ENCODE results near the gene COL5A1. TPM values are rescaled to one million over a fixed set of nuclear protein-coding genes. Genes with fewer than 3 reads are reported as not detected.

COL5A1 gene
- total and polyA plus RNA-seq, 2 donors from 2014 or later = 2.4 to 23.8 TPM

- no peak overlapping the region for H3K4me3 ChIP-seq (ENCODE audit: low read length in 3 of 3)
- DNase-seq (no peak), FAIRE-seq (no peak)
- intact Hi-C loops (cut with DNase I) = no loop called here
- no peak overlapping the region for H3K27ac ChIP-seq (ENCODE audit: low read depth in 2 of 2, low read length in 2 of 2)
- TF ChIP-seq CTCF (IDR thresholded peaks at IDR 0.05; ENCODE audit: borderline replicate concordance, extremely low read depth, insufficient read depth) = no peak
- H3K9me3 ChIP-seq (ENCODE audit: control insufficient read depth in 2 of 3, insufficient read depth in 1 of 3, low read length in 3 of 3) = no peaks in the 10 kb centered on the region
- H3K9ac ChIP-seq (ENCODE audit: low read length in 3 of 3) = no peak overlapping the region
- H3K27me3 ChIP-seq (ENCODE audit: control insufficient read depth, insufficient read depth, low read length) = no peaks in the 10 kb centered on the region
- H3K4me1 ChIP-seq (ENCODE audit: control insufficient read depth in 2 of 3, insufficient read depth in 2 of 3, low read depth in 1 of 3, low read length in 3 of 3) = no peaks in the 10 kb centered on the region
- no peaks in the 10 kb centered on the region for H3K36me3 ChIP-seq (ENCODE audit: control insufficient read depth in 2 of 3, insufficient read depth in 3 of 3, low read length in 3 of 3)
These were observed 194.4 kb downstream of the COL5A1 start for GRCh38 chr9:134835987-134836386.

DNA sequence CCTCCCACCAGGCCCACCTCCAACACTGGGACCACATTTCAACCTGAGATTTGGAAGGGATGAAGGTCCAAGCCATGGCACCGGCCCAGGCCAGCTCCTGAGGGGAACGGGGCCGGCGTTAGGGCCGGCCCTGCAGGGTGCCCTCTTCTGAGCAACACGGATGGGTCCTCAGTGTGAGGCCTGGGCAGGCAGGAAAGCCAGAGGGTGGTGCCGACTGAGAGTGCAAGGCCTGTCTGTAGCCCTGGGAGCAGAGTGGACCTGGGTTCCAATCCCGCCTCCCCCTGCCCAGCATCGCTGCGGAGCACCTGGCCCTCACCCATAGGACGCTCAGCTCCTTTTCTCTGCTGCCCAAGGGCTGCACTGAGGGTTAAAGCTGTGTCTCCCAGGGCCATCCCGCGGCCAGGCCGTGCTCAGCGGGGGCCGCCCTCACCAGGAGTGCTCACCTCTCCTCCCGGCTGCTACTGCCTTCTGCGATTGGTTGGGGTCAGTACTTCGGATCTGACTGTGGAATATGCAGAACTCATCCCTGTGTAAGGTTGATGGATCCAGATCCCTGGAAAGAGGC lies 194.9 kb downstream of the COL5A1 start:
- H3K9ac ChIP-seq (ENCODE audit: low read length in 3 of 3) = no peak overlapping the region
- intact Hi-C loops (cut with DNase I) = no loop called here
- H3K4me3 ChIP-seq (ENCODE audit: low read length in 3 of 3) = no peak overlapping the region
- no peak overlapping the region for H3K27ac ChIP-seq (ENCODE audit: low read depth in 2 of 2, low read length in 2 of 2)
- H3K4me1 ChIP-seq (ENCODE audit: control insufficient read depth in 2 of 3, insufficient read depth in 2 of 3, low read depth in 1 of 3, low read length in 3 of 3) = no peaks in the 10 kb centered on the region
- no peak for TF ChIP-seq CTCF (IDR thresholded peaks at IDR 0.05; ENCODE audit: borderline replicate concordance, extremely low read depth, insufficient read depth)
- no peaks in the 10 kb centered on the region for H3K9me3 ChIP-seq (ENCODE audit: control insufficient read depth in 2 of 3, insufficient read depth in 1 of 3, low read length in 3 of 3)
- H3K27me3 ChIP-seq (ENCODE audit: control insufficient read depth, insufficient read depth, low read length) = no peaks in the 10 kb centered on the region
- DNase-seq (peak in 1 of 5 donors; percentile 41), FAIRE-seq (no peak)
- H3K36me3 ChIP-seq (ENCODE audit: control insufficient read depth in 2 of 3, insufficient read depth in 3 of 3, low read length in 3 of 3) = no peaks in the 10 kb centered on the region

DNA sequence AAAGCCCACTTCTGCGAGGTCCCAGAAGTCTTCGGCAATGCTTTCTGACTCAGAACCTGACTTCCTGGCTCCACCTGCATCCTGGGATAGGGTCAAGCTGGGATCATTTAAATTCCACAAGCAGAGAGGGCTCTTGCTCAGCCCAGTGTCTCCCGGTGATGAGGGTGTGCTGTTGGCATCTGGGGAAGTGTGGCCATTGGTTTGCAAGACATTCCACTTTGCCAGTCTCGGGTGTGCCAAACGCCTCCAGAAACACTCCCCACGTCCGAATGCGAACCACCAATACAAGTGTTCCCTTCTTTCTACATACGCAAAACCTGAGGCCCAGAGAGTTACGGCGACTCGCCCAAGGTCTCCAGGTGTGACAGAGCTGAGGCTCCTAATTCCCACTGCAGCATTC lies 195.9 kb downstream of the COL5A1 start:
- no peaks in the 10 kb centered on the region for H3K4me1 ChIP-seq (ENCODE audit: control insufficient read depth in 2 of 3, insufficient read depth in 2 of 3, low read depth in 1 of 3, low read length in 3 of 3)
- FAIRE-seq (no peak), DNase-seq (no peak)
- H3K27me3 ChIP-seq (ENCODE audit: control insufficient read depth, insufficient read depth, low read length) = no peaks in the 10 kb centered on the region
- intact Hi-C loops (cut with DNase I) = no loop called here
- H3K4me3 ChIP-seq (ENCODE audit: low read length in 3 of 3) = no peak overlapping the region
- no peak overlapping the region for H3K9ac ChIP-seq (ENCODE audit: low read length in 3 of 3)
- H3K9me3 ChIP-seq (ENCODE audit: control insufficient read depth in 2 of 3, insufficient read depth in 1 of 3, low read length in 3 of 3) = no peaks in the 10 kb centered on the region
- H3K36me3 ChIP-seq (ENCODE audit: control insufficient read depth in 2 of 3, insufficient read depth in 3 of 3, low read length in 3 of 3) = no peaks in the 10 kb centered on the region
- TF ChIP-seq CTCF (IDR thresholded peaks at IDR 0.05; ENCODE audit: borderline replicate concordance, extremely low read depth, insufficient read depth) = no peak
- no peak overlapping the region for H3K27ac ChIP-seq (ENCODE audit: low read depth in 2 of 2, low read length in 2 of 2)
